H1 (cell line): ENCODE measurements around the gene KANTR. TPM values are rescaled to one million over a fixed set of nuclear protein-coding genes. Genes with fewer than 3 reads are reported as not detected.

ENCODE experiments used
- polyA plus RNA-seq, 7 experiments: library from polyadenylated mRNA; depleted of rRNA in 3 of 7; stranded (reverse) in 5 of 7; unstranded in 2 of 7; fragments of >200 nt in 5 of 7; fragments of 200-250 nt in 2 of 7; gene quantifications; 1 replicate in 5 of 7; 2 replicates in 1 of 7; 4 replicates in 1 of 7; pipeline versions ENCODE4 v1.2.1 to v1.2.3, GENCODE V29; 2011 to 2013; ENCODE audit warnings: missing spikeins in 2 of 7, mixed read lengths in 2 of 7
- small RNA-seq: library from polyadenylated mRNA; stranded (forward); fragments of <200 nt; extraction: miRNeasy Mini kit (QIAGEN cat#:217004); gene quantifications from one replicate; pipeline ENCODE3, GENCODE V24; 2013; ENCODE audit not compliant: insufficient read depth
- total RNA-seq: library from RNA; stranded (reverse); fragmentation: NEBNext Ultra II Directional; extraction: Animal tissue kit (Norgen Biotek cat#: 25700); gene quantifications from 2 replicates; pipeline ENCODE4 v1.2.1, GENCODE V29; 2021

KANTR gene
- total and polyA plus RNA-seq, 2 of the 8 experiments (the other 6 are each of a cell fraction or from before 2014, with no cell fraction given): 7.7 to 9.5 TPM

Small RNA genes lying within 50 kb of the gene (small RNA-seq; reads per million reads assigned to genes)
- gene AL139396.1 (not detected), gene AL591212.2 (not detected)

Other genes with a start within 250 kb of the KANTR start
- gene XAGE3, start 226.1 kb upstream of the KANTR start, total RNA-seq: not detected in 2 replicates
- gene XAGE3, start 226.1 kb upstream of the KANTR start, polyA plus RNA-seq (2011; rRNA removed): not detected in 2 replicates
- 9.1 and 10.7 TPM in 2 replicates for gene FAM156B, start 196.8 kb upstream of the KANTR start, total RNA-seq
- 31.3 and 36.2 TPM in 2 replicates for gene FAM156B, start 196.8 kb upstream of the KANTR start, polyA plus RNA-seq (2011; rRNA removed)
- gene FAM156A, start 135.6 kb upstream of the KANTR start, total RNA-seq: 11.0 and 13.6 TPM in 2 replicates
- 11.7 and 16.0 TPM in 2 replicates for gene FAM156A, start 135.6 kb upstream of the KANTR start, polyA plus RNA-seq (2011; rRNA removed)
- gene GPR173, start 45.4 kb upstream of the KANTR start, total RNA-seq: 5.8 and 7.0 TPM in 2 replicates
- gene GPR173, start 45.4 kb upstream of the KANTR start, polyA plus RNA-seq (2011; rRNA removed): 11.3 and 14.1 TPM in 2 replicates
- gene TSPYL2, start 11.8 kb upstream of the KANTR start, total RNA-seq: 13.7 and 14.0 TPM in 2 replicates
- 13.4 and 13.7 TPM in 2 replicates for gene TSPYL2, start 11.8 kb upstream of the KANTR start, polyA plus RNA-seq (2011; rRNA removed)
- gene KDM5C, start 131.1 kb downstream of the KANTR start, total RNA-seq: 82.2 and 88.5 TPM in 2 replicates
- gene KDM5C, start 131.1 kb downstream of the KANTR start, polyA plus RNA-seq (2011; rRNA removed): 42.4 and 57.0 TPM in 2 replicates
- gene IQSEC2, start 187.4 kb downstream of the KANTR start, total RNA-seq: 48.5 and 54.9 TPM in 2 replicates
- 6.1 and 11.6 TPM in 2 replicates for gene IQSEC2, start 187.4 kb downstream of the KANTR start, polyA plus RNA-seq (2011; rRNA removed)